OCI-LY7 (cell line): Measurements from ENCODE around the gene ACBD7. TPM values are rescaled to one million over a fixed set of nuclear protein-coding genes. Genes with fewer than 3 reads are reported as not detected.

Source experiments
- BruUV-seq: library from RNA; stranded (reverse); fragments of 400-500 nt; replicated peaks from 2 replicates; lab custom pipeline; 2021; lab: Mats Ljungman, UMichigan
- CTCF ChIA-PET: fragments of 300-600 bp; sonication (Branson Sonifier 250); formaldehyde crosslinking; loops from one replicate; lab custom pipeline; 2022; ENCODE audit warnings: antibody characterized with exemption; ENCODE audit not compliant: unreplicated experiment; lab: Charles Lee
- POLR2A ChIA-PET: fragments of 300-600 bp; sonication (Branson Sonifier 250); formaldehyde crosslinking; loops from one replicate; lab custom pipeline; 2022; ENCODE audit warnings: antibody characterized with exemption; lab: Charles Lee
- DNase-seq: peaks from one replicate; pipeline ENCODE4 v3.0.0-alpha.2; 2015; ENCODE audit warnings: low spot score
- H2AFZ ChIP-seq: fragments of 200-600 bp; sonication (generic), shearing (Covaris generic); 2 replicates; pipeline ENCODE4 v1.6.1; 2014; ENCODE audit warnings: mild to moderate bottlenecking, antibody characterized with exemption, low read length, moderate library complexity
- H3K27ac ChIP-seq: fragments of 200-600 bp; sonication (generic); 2 replicates; pipeline ENCODE4 v1.5.1; 2014; ENCODE audit warnings: mixed run types, low read depth, mild to moderate bottlenecking, moderate library complexity, low read length, inconsistent platforms; ENCODE audit not compliant: poor library complexity, severe bottlenecking
- H3K36me3 ChIP-seq: fragments of 200-600 bp; sonication (generic); 2 replicates; pipeline ENCODE4 v1.6.1; 2014; ENCODE audit warnings: mild to moderate bottlenecking, antibody characterized with exemption, low read length, moderate library complexity, mixed read lengths; ENCODE audit not compliant: insufficient read depth
- H3K4me1 ChIP-seq: fragments of 200-600 bp; sonication (generic); 2 replicates; pipeline ENCODE4 v1.5.1; 2014; ENCODE audit warnings: mild to moderate bottlenecking, low read length; ENCODE audit not compliant: insufficient read depth, poor library complexity, severe bottlenecking
- H3K4me2 ChIP-seq: fragments of 200-600 bp; sonication (generic); 2 replicates; pipeline ENCODE4 v1.6.1; 2014; ENCODE audit warnings: mild to moderate bottlenecking, low read length
- H3K4me3 ChIP-seq: fragments of 200-600 bp; sonication (generic); 2 replicates; pipeline ENCODE4 v1.5.1; 2014; ENCODE audit warnings: mild to moderate bottlenecking, low read depth, low read length; ENCODE audit not compliant: poor library complexity, severe bottlenecking
- H3K79me2 ChIP-seq: fragments of 200-600 bp; sonication (generic); 2 replicates; pipeline ENCODE4 v1.6.1; 2016; ENCODE audit warnings: low read depth, mild to moderate bottlenecking, low read length, moderate library complexity, mixed read lengths; ENCODE audit not compliant: insufficient read depth
- H3K9me2 ChIP-seq: fragments of 200-600 bp; sonication (generic); 2 replicates; pipeline ENCODE4 v1.6.1; 2016; ENCODE audit warnings: mild to moderate bottlenecking, low read length, mixed read lengths; ENCODE audit not compliant: insufficient read depth
- H3K9me3 ChIP-seq: fragments of 200-600 bp; sonication (generic); 2 replicates; pipeline ENCODE4 v1.6.1; 2014; ENCODE audit warnings: mild to moderate bottlenecking, mixed run types, low read length, mixed read lengths
- H4K20me1 ChIP-seq: fragments of 200-600 bp; sonication (generic); 2 replicates; pipeline ENCODE4 v1.6.1; 2014; ENCODE audit warnings: mild to moderate bottlenecking, antibody characterized with exemption, low read length, moderate library complexity, mixed read lengths; ENCODE audit not compliant: insufficient read depth
- CTCF ChIP-seq: fragments of 200-600 bp; sonication (generic); conservative IDR thresholded peaks from 2 replicates; pipeline ENCODE4 v1.5.1; 2014; ENCODE audit warnings: mild to moderate bottlenecking, antibody characterized with exemption, low read length, moderate library complexity, mixed read lengths
- EZH2phosphoT487 ChIP-seq: fragments of 200-600 bp; sonication (generic); IDR thresholded peaks from 2 replicates; pipeline ENCODE4 v1.6.1; 2018; ENCODE audit warnings: low read depth, borderline replicate concordance, mild to moderate bottlenecking, mixed run types, antibody characterized with exemption, low read length, moderate library complexity, mixed read lengths
- intact Hi-C: fragments of 100-400 bp; cut with micrococcal nuclease; formaldehyde crosslinking; loops from one replicate; pipeline ENCODE4 v1.10.0; 2022; ENCODE audit not compliant: unreplicated experiment
- total RNA-seq, 2 experiments: library from RNA; depleted of rRNA in 1 of 2; stranded (reverse); fragments of >200 nt in 1 of 2; shearing (Covaris generic) in 1 of 2; gene quantifications; 2 replicates each; pipeline ENCODE4 v1.2.3, GENCODE V29; 2014 to 2022

ACBD7 gene
- total RNA-seq, 2 experiments from 2014 or later, result 15.0 to 26.9 TPM

DNA sequence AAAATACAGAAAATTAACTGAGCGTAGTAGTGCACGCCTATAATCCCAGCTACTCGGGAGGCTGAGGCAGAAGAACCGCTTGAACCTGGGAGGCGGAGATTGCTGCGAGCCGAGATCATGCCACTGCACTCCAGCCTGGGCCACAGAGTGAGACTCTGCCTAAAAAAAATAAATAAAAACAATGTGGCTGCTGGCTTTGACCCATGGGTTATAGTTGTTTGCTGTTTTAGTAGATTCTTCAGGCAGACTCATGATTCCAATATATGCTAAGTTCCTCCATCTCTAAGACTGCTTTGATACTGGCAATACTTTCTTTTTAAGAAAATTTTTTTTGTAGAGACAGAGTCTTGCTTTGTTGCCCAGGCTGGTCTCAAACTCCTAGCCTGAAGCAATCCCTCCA is 36.5 kb downstream of the ACBD7 start:
- no peaks in the 10 kb centered on the region for H3K79me2 ChIP-seq
- H3K9me3 ChIP-seq, result no peaks in the 10 kb centered on the region
- H3K4me3 ChIP-seq, result no peak overlapping the region
- H4K20me1 ChIP-seq, result no peaks in the 10 kb centered on the region
- H3K27ac ChIP-seq, result no peak overlapping the region
- no peak for DNase-seq
- CTCF ChIA-PET, result no interaction called here
- no peaks in the 10 kb centered on the region for H3K9me2 ChIP-seq
- POLR2A ChIA-PET, result interaction anchor here (0.6 kb wide), 1 partner anchor 21 kb away, joined by 3 read pairs; no protein-coding TSS in a partner anchor
- intact Hi-C loops, result no loop called here
- no peak overlapping the region for H2AFZ ChIP-seq
- no TSS peak for BruUV-seq
- no peaks in the 10 kb centered on the region for H3K36me3 ChIP-seq
- no peaks in the 10 kb centered on the region for H3K4me1 ChIP-seq
- no peak overlapping the region for H3K4me2 ChIP-seq
- no peak for TF ChIP-seq CTCF
- no peak for TF ChIP-seq EZH2phosphoT487

DNA sequence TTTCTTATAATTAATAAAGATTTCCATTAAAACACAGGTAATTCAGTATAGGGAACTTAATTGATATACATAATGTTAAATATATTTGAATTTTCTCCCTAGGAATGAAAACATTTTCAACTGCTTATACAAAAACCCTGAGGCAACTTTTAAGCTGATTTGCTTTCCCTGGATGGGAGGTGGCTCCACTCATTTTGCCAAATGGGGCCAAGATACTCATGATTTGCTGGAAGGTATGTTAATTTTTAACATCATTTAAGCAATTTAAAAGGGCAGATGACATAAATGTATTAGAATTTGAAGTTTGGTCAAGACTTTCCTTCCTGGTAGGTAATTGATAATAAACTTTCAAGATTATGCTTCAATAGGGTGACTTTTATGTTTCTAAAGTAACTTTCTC is 39.0 kb downstream of the ACBD7 start:
- no TSS peak for BruUV-seq
- no peak overlapping the region for H3K4me3 ChIP-seq

More for the DNA sequence above, 39.0 kb downstream of the ACBD7 start:
- Histone ChIP-seq H3K36me3 (no peaks in the 10 kb centered on the region), H2AFZ (no peak overlapping the region), H3K4me2 (no peak overlapping the region), H3K4me1 (no peaks in the 10 kb centered on the region), H3K9me3 (no peaks in the 10 kb centered on the region), H3K9me2 (no peaks in the 10 kb centered on the region), H4K20me1 (no peaks in the 10 kb centered on the region), H3K27ac (no peak overlapping the region), H3K79me2 (no peaks in the 10 kb centered on the region)
- intact Hi-C loops, result no loop called here
- no peak for DNase-seq
- no peak for TF ChIP-seq EZH2phosphoT487
- no peak for TF ChIP-seq CTCF
- CTCF ChIA-PET, result no interaction called here
- POLR2A ChIA-PET, result interaction anchor here (1.0 kb wide), 1 partner anchor 15 kb away, joined by 3 read pairs; no protein-coding TSS in a partner anchor
